Keratinocyte (primary cell): ENCODE measurements around the gene LRBA. TPM values are rescaled to one million over a fixed set of nuclear protein-coding genes. Genes with fewer than 3 reads are reported as not detected.
A peak's percentile ranks its signal among the peaks of the same experiment; 100 is the strongest.

Experiments used
- DNase-seq: peaks from one replicate; pipeline ENCODE4 v3.0.0-alpha.2; 2011; ENCODE audit warnings: low read depth, missing footprints, low spot score
- FAIRE-seq: peaks from 2 replicates; lab custom pipeline; 2011; peaks lifted over from hg19 to GRCh38; lab: Jason Lieb, UNC
- H2AFZ ChIP-seq: 2 replicates; pipeline ENCODE4 v1.6.0; 2012; ENCODE audit warnings: low read length, control low read depth, inconsistent platforms; ENCODE audit not compliant: control insufficient read depth
- H3K27ac ChIP-seq: 2 replicates; pipeline ENCODE4 v1.5.1; 2011; ENCODE audit warnings: low read length; ENCODE audit not compliant: control insufficient read depth, insufficient read depth
- H3K27me3 ChIP-seq: 3 replicates; pipeline ENCODE4 v1.6.0; 2011; ENCODE audit warnings: low read length; ENCODE audit not compliant: control insufficient read depth, insufficient read depth; ENCODE audit errors: extremely low read depth
- H3K36me3 ChIP-seq, 2 experiments: 2 replicates in 1 of 2; 3 replicates in 1 of 2; pipeline ENCODE4 v1.5.1; 2011; ENCODE audit warnings: low read length in 2 of 2, mild to moderate bottlenecking in 1 of 2; ENCODE audit not compliant: control insufficient read depth in 2 of 2, insufficient read depth in 2 of 2; ENCODE audit errors: extremely low read depth in 1 of 2
- H3K4me1 ChIP-seq: 3 replicates; pipeline ENCODE4 v1.5.1; 2011; ENCODE audit warnings: low read length; ENCODE audit not compliant: control insufficient read depth, insufficient read depth; ENCODE audit errors: extremely low read depth
- H3K4me2 ChIP-seq: 3 replicates; pipeline ENCODE4 v1.6.0; 2011; ENCODE audit warnings: low read depth, low read length; ENCODE audit not compliant: control insufficient read depth, insufficient read depth; ENCODE audit errors: extremely low read depth
- H3K4me3 ChIP-seq, 3 experiments: fragments of 200-600 bp in 1 of 3; sonication (generic) in 1 of 3; 2 replicates in 2 of 3; 3 replicates in 1 of 3; pipeline ENCODE4 v1.5.1; 2011 to 2016; ENCODE audit warnings: low read length in 3 of 3, mild to moderate bottlenecking in 3 of 3, control low read depth in 2 of 3, inconsistent platforms in 1 of 3, low read depth in 1 of 3, mixed read lengths in 1 of 3, mixed run types in 1 of 3, moderate library complexity in 1 of 3; ENCODE audit not compliant: control insufficient read depth in 2 of 3, insufficient read depth in 2 of 3; ENCODE audit errors: extremely low read depth in 1 of 3
- H3K79me2 ChIP-seq: 2 replicates; pipeline ENCODE4 v1.6.0; 2012; ENCODE audit warnings: low read length; ENCODE audit not compliant: control insufficient read depth, insufficient read depth
- H3K9ac ChIP-seq: 3 replicates; pipeline ENCODE4 v1.6.0; 2011; ENCODE audit warnings: low read length; ENCODE audit not compliant: control insufficient read depth, insufficient read depth; ENCODE audit errors: extremely low read depth
- H3K9me1 ChIP-seq: 3 replicates; pipeline ENCODE4 v1.6.0; 2011; ENCODE audit warnings: low read length; ENCODE audit not compliant: control insufficient read depth, insufficient read depth; ENCODE audit errors: extremely low read depth
- H3K9me3 ChIP-seq: 2 replicates; pipeline ENCODE4 v1.5.1; 2012; ENCODE audit warnings: low read depth, low read length; ENCODE audit not compliant: control insufficient read depth
- H4K20me1 ChIP-seq: 3 replicates; pipeline ENCODE4 v1.6.0; 2011; ENCODE audit warnings: low read length; ENCODE audit not compliant: control insufficient read depth, insufficient read depth; ENCODE audit errors: extremely low read depth
- EZH2 ChIP-seq: IDR thresholded peaks from one replicate; pipeline ENCODE4 v1.6.1; 2012; ENCODE audit warnings: inconsistent platforms, mild to moderate bottlenecking, low read length, moderate library complexity
- dilution Hi-C: fragments of 300-500 bp; cut with MboI; formaldehyde crosslinking; loops from one replicate; pipeline ENCODE4 v1.7.0; 2020; ENCODE audit warnings: low sequenced_read_pairs; ENCODE audit not compliant: extremely low pct_ligation_motif_present
- polyA plus RNA-seq, 5 experiments: library from polyadenylated mRNA; depleted of rRNA in 3 of 5; stranded (reverse) in 3 of 5; stranded (forward) in 1 of 5; unstranded in 1 of 5; fragments of >200 nt; gene quantifications; 1 replicate in 1 of 5; 2 replicates in 3 of 5; 3 replicates in 1 of 5; pipeline versions ENCODE4 v1.2.1 to v1.2.3, GENCODE V29; 2011 to 2012; ENCODE audit warnings: missing spikeins in 2 of 5, low read depth in 1 of 5, low replicate concordance in 1 of 5
- TF ChIP-seq, protein P1 (sequence below), 3 experiments: IDR thresholded peaks in 1 of 3; conservative IDR thresholded peaks in 1 of 3; optimal IDR thresholded peaks in 1 of 3; 2 replicates in 2 of 3; 3 replicates in 1 of 3; pipeline versions ENCODE3 to v1.5.1; 2011; ENCODE audit warnings: low read length in 3 of 3, mild to moderate bottlenecking in 3 of 3, moderate library complexity in 2 of 3, control low read depth in 1 of 3, inconsistent platforms in 1 of 3; ENCODE audit not compliant: insufficient read depth in 2 of 3; ENCODE audit errors: extremely low read depth in 1 of 3

LRBA gene
- polyA plus RNA-seq, 1 donor (not counting 4 experiments of a cell fraction or from before 2014, with no cell fraction given), result 35.6 TPM

DNA sequence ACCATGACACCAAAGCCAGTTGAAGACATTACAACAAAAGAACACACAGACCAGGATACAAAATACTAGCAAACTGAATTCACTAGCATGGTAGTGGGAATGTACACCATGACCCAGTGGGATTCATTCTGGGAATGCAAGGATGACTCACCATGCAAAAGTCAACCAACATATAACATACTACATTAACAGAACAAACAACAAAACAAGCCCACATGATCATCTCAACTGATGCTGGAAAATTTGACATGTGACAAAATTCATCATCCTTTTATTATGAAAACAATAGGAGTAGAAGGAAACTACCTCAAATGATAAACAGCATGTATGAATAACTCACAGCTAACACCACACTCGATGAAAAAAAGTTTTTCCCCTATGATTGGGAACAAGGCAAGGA is 746.6 kb downstream of the LRBA start:
- dilution Hi-C loops, result no loop called here
- Histone ChIP-seq H3K36me3 (no peaks in the 10 kb centered on the region), H3K27me3 (no peaks in the 10 kb centered on the region), H3K9ac (no peak overlapping the region), H3K79me2 (no peaks in the 10 kb centered on the region), H3K4me3 (no peak overlapping the region), H2AFZ (no peak overlapping the region), H3K9me1 (no peaks in the 10 kb centered on the region), H3K4me1 (no peaks in the 10 kb centered on the region), H3K27ac (no peak overlapping the region), H4K20me1 (no peaks in the 10 kb centered on the region), H3K4me2 (no peak overlapping the region), H3K9me3 (no peaks in the 10 kb centered on the region)
- DNase-seq (no peak), FAIRE-seq (no peak)
- no peak for TF ChIP-seq EZH2
- TF ChIP-seq, protein P1, sequence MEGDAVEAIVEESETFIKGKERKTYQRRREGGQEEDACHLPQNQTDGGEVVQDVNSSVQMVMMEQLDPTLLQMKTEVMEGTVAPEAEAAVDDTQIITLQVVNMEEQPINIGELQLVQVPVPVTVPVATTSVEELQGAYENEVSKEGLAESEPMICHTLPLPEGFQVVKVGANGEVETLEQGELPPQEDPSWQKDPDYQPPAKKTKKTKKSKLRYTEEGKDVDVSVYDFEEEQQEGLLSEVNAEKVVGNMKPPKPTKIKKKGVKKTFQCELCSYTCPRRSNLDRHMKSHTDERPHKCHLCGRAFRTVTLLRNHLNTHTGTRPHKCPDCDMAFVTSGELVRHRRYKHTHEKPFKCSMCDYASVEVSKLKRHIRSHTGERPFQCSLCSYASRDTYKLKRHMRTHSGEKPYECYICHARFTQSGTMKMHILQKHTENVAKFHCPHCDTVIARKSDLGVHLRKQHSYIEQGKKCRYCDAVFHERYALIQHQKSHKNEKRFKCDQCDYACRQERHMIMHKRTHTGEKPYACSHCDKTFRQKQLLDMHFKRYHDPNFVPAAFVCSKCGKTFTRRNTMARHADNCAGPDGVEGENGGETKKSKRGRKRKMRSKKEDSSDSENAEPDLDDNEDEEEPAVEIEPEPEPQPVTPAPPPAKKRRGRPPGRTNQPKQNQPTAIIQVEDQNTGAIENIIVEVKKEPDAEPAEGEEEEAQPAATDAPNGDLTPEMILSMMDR (optimal IDR thresholded peaks at IDR 0.05 in 1 of 3, IDR thresholded peaks at IDR 0.05 in 1 of 3, conservative IDR thresholded peaks at IDR 0.05 in 1 of 3; ENCODE audit: extremely low read depth in 1 of 3, insufficient read depth in 2 of 3, low read length in 3 of 3), result no peak

DNA sequence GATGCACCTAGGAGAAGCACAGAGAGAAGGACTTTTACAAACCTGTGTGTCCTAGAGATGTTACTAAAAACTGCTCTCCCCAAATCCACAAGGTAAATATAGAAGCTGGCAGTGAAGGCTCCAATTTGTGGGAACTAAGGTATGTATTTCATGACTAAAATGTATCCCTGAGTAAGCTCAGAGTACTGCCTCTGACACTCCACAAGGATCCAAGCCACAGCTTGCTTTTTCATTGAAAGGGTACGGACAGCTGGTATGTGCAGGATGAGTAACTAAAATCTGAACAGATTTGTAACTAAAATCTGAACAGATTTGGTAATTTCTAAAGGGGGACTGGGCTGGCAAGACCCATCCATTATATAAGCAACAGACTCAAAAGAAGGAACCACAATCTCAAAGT is 749.3 kb downstream of the LRBA start:
- Histone ChIP-seq H3K27me3 (no peaks in the 10 kb centered on the region), H4K20me1 (no peaks in the 10 kb centered on the region), H3K9me1 (no peaks in the 10 kb centered on the region), H3K9me3 (no peaks in the 10 kb centered on the region), H3K79me2 (no peaks in the 10 kb centered on the region), H2AFZ (no peak overlapping the region), H3K36me3 (no peaks in the 10 kb centered on the region), H3K9ac (no peak overlapping the region), H3K4me2 (no peak overlapping the region), H3K4me1 (no peaks in the 10 kb centered on the region), H3K27ac (no peak overlapping the region), H3K4me3 (no peak overlapping the region)
- FAIRE-seq (peak; percentile 41), DNase-seq (no peak)
- dilution Hi-C loops, result no loop called here
- no peak for TF ChIP-seq EZH2
- TF ChIP-seq, protein P1 (optimal IDR thresholded peaks at IDR 0.05 in 1 of 3, IDR thresholded peaks at IDR 0.05 in 1 of 3, conservative IDR thresholded peaks at IDR 0.05 in 1 of 3; ENCODE audit: extremely low read depth in 1 of 3, insufficient read depth in 2 of 3, low read length in 3 of 3), result no peak
